HEK293 (cell line): Measurements from ENCODE around the gene KRTAP19-8.

Experiments used
- CTCF ChIA-PET: fragments of 350-600 bp; formaldehyde crosslinking; extraction: SDS; loops from one replicate; lab custom pipeline; 2021; ENCODE audit warnings: antibody characterized with exemption; lab: Yijun Ruan, JAX
- POLR2A ChIA-PET: fragments of 300-600 bp; formaldehyde crosslinking; extraction: SDS; loops from one replicate; lab custom pipeline; 2020; ENCODE audit warnings: antibody characterized with exemption, inconsistent platforms; lab: Yijun Ruan, JAX
- H3K27ac ChIP-seq: fragments of 200-500 bp; sonication (Bioruptor generic); 2 replicates; pipeline ENCODE4 v1.5.1; 2014; ENCODE audit warnings: low read depth, low read length, control low read depth, inconsistent platforms; ENCODE audit errors: extremely low read depth
- H3K36me3 ChIP-seq, 2 experiments: fragments of 200-500 bp in 1 of 2; sonication (Bioruptor generic) in 1 of 2; 1 replicate in 1 of 2; 2 replicates in 1 of 2; pipeline ENCODE4 v1.5.1; 2014 to 2017; ENCODE audit warnings: inconsistent platforms in 2 of 2, low read length in 2 of 2; ENCODE audit not compliant: control insufficient read depth in 2 of 2, insufficient read depth in 1 of 2
- H3K4me1 ChIP-seq: fragments of 200-500 bp; sonication (Bioruptor generic); 2 replicates; pipeline ENCODE4 v1.5.1; 2014; ENCODE audit warnings: mild to moderate bottlenecking, low read length, inconsistent platforms; ENCODE audit not compliant: control insufficient read depth, insufficient read depth
- H3K4me3 ChIP-seq: 2 replicates; pipeline ENCODE4 v1.5.1; 2011; ENCODE audit warnings: low read depth, mild to moderate bottlenecking, control low read depth, low read length, moderate library complexity
- H3K9me3 ChIP-seq: fragments of 200-500 bp; sonication (Bioruptor generic); 2 replicates; pipeline ENCODE4 v1.5.1; 2014; ENCODE audit warnings: low read depth, low read length, inconsistent platforms; ENCODE audit not compliant: control insufficient read depth, insufficient read depth
- GLIS2 ChIP-seq: fragments of 450-650 bp; formaldehyde crosslinking; IDR thresholded peaks from 2 replicates; pipeline ENCODE4 v1.5.1; 2016; ENCODE audit warnings: missing biosample characterization, missing genetic modification characterization
- KLF8 ChIP-seq: fragments of 450-650 bp; formaldehyde crosslinking; IDR thresholded peaks from 2 replicates; pipeline ENCODE4 v1.5.1; 2016; ENCODE audit warnings: missing biosample characterization, missing genetic modification characterization
- OVOL3 ChIP-seq: fragments of 450-650 bp; formaldehyde crosslinking; IDR thresholded peaks from 2 replicates; pipeline ENCODE4 v1.5.1; 2016; ENCODE audit warnings: missing biosample characterization, missing genetic modification characterization
- SALL2 ChIP-seq: fragments of 450-650 bp; formaldehyde crosslinking; IDR thresholded peaks from 2 replicates; pipeline ENCODE4 v1.5.0; 2017; ENCODE audit warnings: missing biosample characterization, mild to moderate bottlenecking, missing genetic modification characterization, borderline replicate concordance
- YY1 ChIP-seq: fragments of 450-650 bp; formaldehyde crosslinking; IDR thresholded peaks from 2 replicates; pipeline ENCODE4 v1.5.1; 2018; ENCODE audit warnings: missing biosample characterization, missing genetic modification characterization
- ZBTB20 ChIP-seq: fragments of 450-650 bp; formaldehyde crosslinking; IDR thresholded peaks from 2 replicates; pipeline ENCODE4 v1.5.1; 2016; ENCODE audit warnings: missing biosample characterization, missing genetic modification characterization
- ZFP37 ChIP-seq: fragments of 450-650 bp; formaldehyde crosslinking; IDR thresholded peaks from 2 replicates; pipeline ENCODE4 v1.5.1; 2016; ENCODE audit warnings: missing biosample characterization, missing genetic modification characterization
- ZNF133 ChIP-seq: fragments of 450-650 bp; formaldehyde crosslinking; IDR thresholded peaks from 2 replicates; pipeline ENCODE4 v1.5.1; 2016; ENCODE audit warnings: missing biosample characterization, missing genetic modification characterization
- ZNF146 ChIP-seq: fragments of 450-650 bp; formaldehyde crosslinking; IDR thresholded peaks from 2 replicates; pipeline ENCODE4 v1.5.1; 2016; ENCODE audit warnings: missing biosample characterization, missing genetic modification characterization
- ZNF16 ChIP-seq: fragments of 450-650 bp; formaldehyde crosslinking; IDR thresholded peaks from 2 replicates; pipeline ENCODE4 v1.5.1; 2016; ENCODE audit warnings: low read depth, missing biosample characterization, missing genetic modification characterization
- ZNF311 ChIP-seq: fragments of 450-650 bp; formaldehyde crosslinking; IDR thresholded peaks from 2 replicates; pipeline ENCODE4 v1.5.1; 2017; ENCODE audit warnings: missing biosample characterization, missing genetic modification characterization, borderline replicate concordance
- ZNF335 ChIP-seq: fragments of 450-650 bp; formaldehyde crosslinking; conservative IDR thresholded peaks from 2 replicates; pipeline ENCODE4 v1.5.1; 2016; ENCODE audit warnings: missing biosample characterization, missing genetic modification characterization
- ZNF366 ChIP-seq: fragments of 450-650 bp; formaldehyde crosslinking; conservative IDR thresholded peaks from 2 replicates; pipeline ENCODE4 v1.5.1; 2016; ENCODE audit warnings: missing biosample characterization, missing genetic modification characterization
- ZNF391 ChIP-seq: fragments of 450-650 bp; formaldehyde crosslinking; IDR thresholded peaks from 2 replicates; pipeline ENCODE4 v1.5.1; 2016; ENCODE audit warnings: low read depth, missing biosample characterization, missing genetic modification characterization, borderline replicate concordance
- ZNF549 ChIP-seq: fragments of 450-650 bp; IDR thresholded peaks from 2 replicates; pipeline ENCODE4 v1.5.1; 2018; ENCODE audit warnings: missing biosample characterization, missing genetic modification characterization, mild to moderate bottlenecking, inconsistent platforms, moderate library complexity
- ZNF560 ChIP-seq: fragments of 450-650 bp; formaldehyde crosslinking; IDR thresholded peaks from 2 replicates; pipeline ENCODE4 v1.5.1; 2017; ENCODE audit warnings: missing biosample characterization, missing genetic modification characterization, borderline replicate concordance
- ZNF747 ChIP-seq: fragments of 450-650 bp; formaldehyde crosslinking; IDR thresholded peaks from 2 replicates; pipeline ENCODE4 v1.5.1; 2016; ENCODE audit warnings: missing biosample characterization, missing genetic modification characterization
- ZNF837 ChIP-seq: fragments of 450-650 bp; formaldehyde crosslinking; IDR thresholded peaks from 2 replicates; pipeline ENCODE4 v1.5.1; 2016; ENCODE audit warnings: missing biosample characterization, missing genetic modification characterization
- ZSCAN23 ChIP-seq: fragments of 450-650 bp; formaldehyde crosslinking; IDR thresholded peaks from 2 replicates; pipeline ENCODE4 v1.5.1; 2016; ENCODE audit warnings: missing biosample characterization, missing genetic modification characterization
- ZXDB ChIP-seq: fragments of 450-650 bp; formaldehyde crosslinking; IDR thresholded peaks from 2 replicates; pipeline ENCODE4 v1.5.1; 2016; ENCODE audit warnings: missing biosample characterization, missing genetic modification characterization
- TF ChIP-seq, protein P1 (sequence below): IDR thresholded peaks from 2 replicates; pipeline ENCODE4 v1.6.1; 2011; ENCODE audit warnings: mild to moderate bottlenecking, low read depth, low read length, borderline replicate concordance
- TF ChIP-seq, protein P2 (sequence below): fragments of 450-650 bp; formaldehyde crosslinking; IDR thresholded peaks from 2 replicates; pipeline ENCODE4 v1.5.1; 2016; ENCODE audit warnings: missing biosample characterization, missing genetic modification characterization
- TF ChIP-seq, protein P3 (sequence below): fragments of 450-650 bp; formaldehyde crosslinking; IDR thresholded peaks from 2 replicates; pipeline ENCODE4 v1.5.0; 2017; ENCODE audit warnings: missing biosample characterization, missing genetic modification characterization, borderline replicate concordance
- TF ChIP-seq, protein P4 (sequence below): fragments of 450-650 bp; formaldehyde crosslinking; IDR thresholded peaks from 2 replicates; pipeline ENCODE4 v1.5.1; 2016; ENCODE audit warnings: missing biosample characterization, missing genetic modification characterization

Gene KRTAP19-8

DNA sequence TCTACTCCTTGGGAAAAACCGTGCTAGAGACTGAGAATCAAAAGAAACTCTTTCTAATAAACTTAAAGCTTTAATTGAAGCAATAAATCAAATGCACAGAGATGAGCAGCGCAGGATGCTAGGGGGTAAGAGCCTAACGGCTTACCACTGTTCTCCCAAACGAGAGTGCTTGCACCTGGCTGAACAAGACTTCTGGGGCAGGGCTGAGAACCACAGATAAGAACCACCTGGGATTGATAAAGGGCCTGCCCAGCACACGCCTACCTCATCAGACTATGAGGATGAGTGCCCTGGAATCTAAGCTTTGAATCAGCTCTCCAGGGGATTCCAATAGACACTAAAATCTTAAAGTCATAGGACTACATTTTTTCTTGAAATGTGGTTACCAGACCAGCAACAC lies 43.3 kb downstream of the KRTAP19-8 start:
- POLR2A ChIA-PET = no interaction called here
- no peak overlapping the region for H3K4me3 ChIP-seq
- no peak overlapping the region for H3K27ac ChIP-seq
- CTCF ChIA-PET = interaction anchor here (0.5 kb wide), 1 partner anchor 9 kb away, joined by 3 read pairs; no protein-coding TSS in a partner anchor
- no peaks in the 10 kb centered on the region for H3K4me1 ChIP-seq
- TF ChIP-seq OVOL3 (tag by site-specific recombination) = no peak
- TF ChIP-seq ZBTB20 (tag by site-specific recombination) = no peak
- TF ChIP-seq, protein P1, sequence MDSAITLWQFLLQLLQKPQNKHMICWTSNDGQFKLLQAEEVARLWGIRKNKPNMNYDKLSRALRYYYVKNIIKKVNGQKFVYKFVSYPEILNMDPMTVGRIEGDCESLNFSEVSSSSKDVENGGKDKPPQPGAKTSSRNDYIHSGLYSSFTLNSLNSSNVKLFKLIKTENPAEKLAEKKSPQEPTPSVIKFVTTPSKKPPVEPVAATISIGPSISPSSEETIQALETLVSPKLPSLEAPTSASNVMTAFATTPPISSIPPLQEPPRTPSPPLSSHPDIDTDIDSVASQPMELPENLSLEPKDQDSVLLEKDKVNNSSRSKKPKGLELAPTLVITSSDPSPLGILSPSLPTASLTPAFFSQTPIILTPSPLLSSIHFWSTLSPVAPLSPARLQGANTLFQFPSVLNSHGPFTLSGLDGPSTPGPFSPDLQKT = no peak
- TF ChIP-seq, protein P2, sequence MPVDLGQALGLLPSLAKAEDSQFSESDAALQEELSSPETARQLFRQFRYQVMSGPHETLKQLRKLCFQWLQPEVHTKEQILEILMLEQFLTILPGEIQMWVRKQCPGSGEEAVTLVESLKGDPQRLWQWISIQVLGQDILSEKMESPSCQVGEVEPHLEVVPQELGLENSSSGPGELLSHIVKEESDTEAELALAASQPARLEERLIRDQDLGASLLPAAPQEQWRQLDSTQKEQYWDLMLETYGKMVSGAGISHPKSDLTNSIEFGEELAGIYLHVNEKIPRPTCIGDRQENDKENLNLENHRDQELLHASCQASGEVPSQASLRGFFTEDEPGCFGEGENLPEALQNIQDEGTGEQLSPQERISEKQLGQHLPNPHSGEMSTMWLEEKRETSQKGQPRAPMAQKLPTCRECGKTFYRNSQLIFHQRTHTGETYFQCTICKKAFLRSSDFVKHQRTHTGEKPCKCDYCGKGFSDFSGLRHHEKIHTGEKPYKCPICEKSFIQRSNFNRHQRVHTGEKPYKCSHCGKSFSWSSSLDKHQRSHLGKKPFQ (tag by site-specific recombination) = no peak
- TF ChIP-seq SALL2 (tag by site-specific recombination) = no peak
- no peak for TF ChIP-seq ZNF391 (tag by site-specific recombination)
- TF ChIP-seq, protein P3, sequence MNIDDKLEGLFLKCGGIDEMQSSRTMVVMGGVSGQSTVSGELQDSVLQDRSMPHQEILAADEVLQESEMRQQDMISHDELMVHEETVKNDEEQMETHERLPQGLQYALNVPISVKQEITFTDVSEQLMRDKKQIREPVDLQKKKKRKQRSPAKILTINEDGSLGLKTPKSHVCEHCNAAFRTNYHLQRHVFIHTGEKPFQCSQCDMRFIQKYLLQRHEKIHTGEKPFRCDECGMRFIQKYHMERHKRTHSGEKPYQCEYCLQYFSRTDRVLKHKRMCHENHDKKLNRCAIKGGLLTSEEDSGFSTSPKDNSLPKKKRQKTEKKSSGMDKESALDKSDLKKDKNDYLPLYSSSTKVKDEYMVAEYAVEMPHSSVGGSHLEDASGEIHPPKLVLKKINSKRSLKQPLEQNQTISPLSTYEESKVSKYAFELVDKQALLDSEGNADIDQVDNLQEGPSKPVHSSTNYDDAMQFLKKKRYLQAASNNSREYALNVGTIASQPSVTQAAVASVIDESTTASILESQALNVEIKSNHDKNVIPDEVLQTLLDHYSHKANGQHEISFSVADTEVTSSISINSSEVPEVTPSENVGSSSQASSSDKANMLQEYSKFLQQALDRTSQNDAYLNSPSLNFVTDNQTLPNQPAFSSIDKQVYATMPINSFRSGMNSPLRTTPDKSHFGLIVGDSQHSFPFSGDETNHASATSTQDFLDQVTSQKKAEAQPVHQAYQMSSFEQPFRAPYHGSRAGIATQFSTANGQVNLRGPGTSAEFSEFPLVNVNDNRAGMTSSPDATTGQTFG = no peak
- TF ChIP-seq ZXDB = no peak
- no peaks in the 10 kb centered on the region for H3K36me3 ChIP-seq
- H3K9me3 ChIP-seq = no peaks in the 10 kb centered on the region

DNA sequence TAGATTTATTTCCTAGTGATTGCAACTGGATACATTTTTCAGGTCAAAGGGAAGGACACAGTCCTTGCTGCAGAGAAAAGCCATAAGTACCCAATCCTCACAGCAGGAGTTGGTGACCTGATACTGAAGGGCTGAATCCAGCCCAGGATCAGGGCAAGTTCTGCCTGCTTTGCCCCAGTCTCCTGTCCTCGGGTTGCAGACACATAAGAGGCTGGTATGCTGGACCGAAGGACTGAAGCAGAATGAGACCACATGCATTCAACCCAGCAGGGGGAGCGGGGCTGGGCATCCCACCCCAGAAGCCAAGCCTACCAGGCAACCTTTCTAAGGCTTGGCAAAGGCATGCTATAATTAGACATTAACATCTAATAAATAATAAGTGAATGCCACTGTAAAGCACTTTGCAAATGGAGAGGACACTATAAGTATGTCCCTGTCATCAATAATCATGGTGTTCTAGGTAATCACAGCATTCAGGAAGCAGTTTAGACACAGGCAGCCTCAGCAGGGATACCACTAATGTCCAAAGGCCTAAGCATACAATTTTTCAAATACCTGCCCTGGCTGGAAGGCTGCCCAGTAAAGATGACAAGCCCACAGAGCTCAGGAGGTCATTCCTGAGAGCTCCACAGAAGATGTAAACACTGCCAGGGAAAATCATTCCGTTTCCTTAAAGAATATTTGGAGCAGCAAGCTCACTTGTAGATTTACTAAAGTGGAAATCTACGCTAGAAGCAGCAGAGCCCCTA lies 47.6 kb downstream of the KRTAP19-8 start:
- POLR2A ChIA-PET = no interaction called here
- Histone ChIP-seq H3K9me3 (no peaks in the 10 kb centered on the region), H3K4me3 (no peak overlapping the region), H3K4me1 (no peaks in the 10 kb centered on the region), H3K27ac (no peak overlapping the region), H3K36me3 (no peaks in the 10 kb centered on the region)
- TF ChIP-seq ZSCAN23 (tag by site-specific recombination) = no peak
- TF ChIP-seq ZNF366 (tag by site-specific recombination) = no peak
- TF ChIP-seq ZFP37 (tag by site-specific recombination) = no peak
- no peak for TF ChIP-seq GLIS2 (tag by site-specific recombination)
- TF ChIP-seq ZNF16 (tag by site-specific recombination) = no peak
- TF ChIP-seq KLF8 (tag by site-specific recombination) = no peak
- no peak for TF ChIP-seq ZNF311 (tag by site-specific recombination)
- no peak for TF ChIP-seq ZNF133
- no peak for TF ChIP-seq ZNF146 (tag by site-specific recombination)
- TF ChIP-seq ZNF747 (tag by site-specific recombination) = no peak
- no peak for TF ChIP-seq ZNF549 (tag by site-specific recombination)
- no peak for TF ChIP-seq YY1 (tag by site-specific recombination)
- TF ChIP-seq ZNF560 (tag by site-specific recombination) = no peak
- TF ChIP-seq ZNF837 (tag by site-specific recombination) = no peak
- TF ChIP-seq ZNF335 (tag by site-specific recombination) = no peak
- TF ChIP-seq, protein P4, sequence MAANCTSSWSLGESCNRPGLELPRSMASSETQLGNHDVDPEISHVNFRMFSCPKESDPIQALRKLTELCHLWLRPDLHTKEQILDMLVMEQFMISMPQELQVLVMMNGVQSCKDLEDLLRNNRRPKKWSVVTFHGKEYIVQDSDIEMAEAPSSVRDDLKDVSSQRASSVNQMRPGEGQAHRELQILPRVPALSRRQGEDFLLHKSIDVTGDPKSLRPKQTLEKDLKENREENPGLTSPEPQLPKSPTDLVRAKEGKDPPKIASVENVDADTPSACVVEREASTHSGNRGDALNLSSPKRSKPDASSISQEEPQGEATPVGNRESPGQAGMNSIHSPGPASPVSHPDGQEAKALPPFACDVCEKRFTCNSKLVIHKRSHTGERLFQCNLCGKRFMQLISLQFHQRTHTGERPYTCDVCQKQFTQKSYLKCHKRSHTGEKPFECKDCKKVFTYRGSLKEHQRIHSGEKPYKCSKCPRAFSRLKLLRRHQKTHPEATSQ (tag by site-specific recombination) = no peak
- TF ChIP-seq, all 188 proteins: peak for 0
- CTCF ChIA-PET = no interaction called here
